ENCODE data around the gene SLC25A4.

DNA sequence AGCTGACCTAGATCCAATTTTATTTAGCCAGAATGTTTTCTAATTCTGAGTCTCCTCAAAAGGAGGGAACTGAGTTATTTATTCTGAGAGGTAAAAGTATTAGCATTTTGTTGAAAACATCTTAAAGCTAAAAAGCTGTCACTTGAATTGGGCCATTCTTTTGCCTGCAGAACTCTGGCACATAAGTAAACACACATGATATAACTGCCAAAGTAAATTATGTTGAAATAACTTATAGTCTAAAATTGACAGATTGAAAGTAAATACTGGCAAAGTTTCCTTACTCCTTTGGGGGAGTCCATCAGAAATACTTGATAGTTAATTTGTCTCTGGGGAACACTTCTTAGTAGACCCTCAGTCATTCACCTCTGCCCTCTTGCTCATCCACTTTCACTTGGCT, 38.3 kb upstream of the SLC25A4 start:
- no peak for TF ChIP-seq NR2C2 (CRISPR knock-in tag; IDR thresholded peaks at IDR 0.05)
- TF ChIP-seq, protein P1, sequence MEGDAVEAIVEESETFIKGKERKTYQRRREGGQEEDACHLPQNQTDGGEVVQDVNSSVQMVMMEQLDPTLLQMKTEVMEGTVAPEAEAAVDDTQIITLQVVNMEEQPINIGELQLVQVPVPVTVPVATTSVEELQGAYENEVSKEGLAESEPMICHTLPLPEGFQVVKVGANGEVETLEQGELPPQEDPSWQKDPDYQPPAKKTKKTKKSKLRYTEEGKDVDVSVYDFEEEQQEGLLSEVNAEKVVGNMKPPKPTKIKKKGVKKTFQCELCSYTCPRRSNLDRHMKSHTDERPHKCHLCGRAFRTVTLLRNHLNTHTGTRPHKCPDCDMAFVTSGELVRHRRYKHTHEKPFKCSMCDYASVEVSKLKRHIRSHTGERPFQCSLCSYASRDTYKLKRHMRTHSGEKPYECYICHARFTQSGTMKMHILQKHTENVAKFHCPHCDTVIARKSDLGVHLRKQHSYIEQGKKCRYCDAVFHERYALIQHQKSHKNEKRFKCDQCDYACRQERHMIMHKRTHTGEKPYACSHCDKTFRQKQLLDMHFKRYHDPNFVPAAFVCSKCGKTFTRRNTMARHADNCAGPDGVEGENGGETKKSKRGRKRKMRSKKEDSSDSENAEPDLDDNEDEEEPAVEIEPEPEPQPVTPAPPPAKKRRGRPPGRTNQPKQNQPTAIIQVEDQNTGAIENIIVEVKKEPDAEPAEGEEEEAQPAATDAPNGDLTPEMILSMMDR (IDR thresholded peaks at IDR 0.05), result no peak

Data from WTC11 (cell line).